H1 (cell line): ENCODE measurements around the gene ASH1L. TPM values are rescaled to one million over a fixed set of nuclear protein-coding genes. Genes with fewer than 3 reads are reported as not detected.

Experiments
- CBX8 ChIP-seq: fragments of 300-800, 300-1000 bp; sonication (generic); IDR thresholded peaks from 2 replicates; pipeline ENCODE4 v1.7.1; 2016; ENCODE audit warnings: low read depth, low read length, borderline replicate concordance
- CEBPB ChIP-seq: IDR thresholded peaks from 2 replicates; pipeline ENCODE4 v1.6.1; 2012; ENCODE audit warnings: low read depth, low read length
- KDM4A ChIP-seq: IDR thresholded peaks from one replicate; pipeline ENCODE4 v1.7.1; 2012; ENCODE audit warnings: low read depth, mild to moderate bottlenecking, moderate library complexity, low read length, inconsistent platforms; ENCODE audit not compliant: severe bottlenecking
- POLR2AphosphoS5 ChIP-seq: IDR thresholded peaks from 2 replicates; pipeline ENCODE4 v1.6.1; 2011; ENCODE audit warnings: low read depth, low read length
- polyA plus RNA-seq, 7 experiments: library from polyadenylated mRNA; depleted of rRNA in 3 of 7; stranded (reverse) in 5 of 7; unstranded in 2 of 7; fragments of >200 nt in 5 of 7; fragments of 200-250 nt in 2 of 7; gene quantifications; 1 replicate in 5 of 7; 2 replicates in 1 of 7; 4 replicates in 1 of 7; pipeline versions ENCODE4 v1.2.1 to v1.2.3, GENCODE V29; 2011 to 2013; ENCODE audit warnings: missing spikeins in 2 of 7, mixed read lengths in 2 of 7
- total RNA-seq: library from RNA; stranded (reverse); fragmentation: NEBNext Ultra II Directional; extraction: Animal tissue kit (Norgen Biotek cat#: 25700); gene quantifications from 2 replicates; pipeline ENCODE4 v1.2.1, GENCODE V29; 2021

ASH1L gene
- total and polyA plus RNA-seq, 2 of the 8 experiments (the other 6 are each of a cell fraction or from before 2014, with no cell fraction given), result 7.5 to 27.6 TPM

- TF ChIP-seq POLR2AphosphoS5, result no peak
- no peak for TF ChIP-seq CEBPB
- no peak for TF ChIP-seq KDM4A
- TF ChIP-seq CBX8, result no peak
- TF ChIP-seq, all 59 proteins: peak for 0
Measured at GRCh38 chr1:155316922-155317321, 245.7 kb downstream of the ASH1L start (continued).
